G401 (cell line): ENCODE results near the gene LARP1. TPM values are rescaled to one million over a fixed set of nuclear protein-coding genes. Genes with fewer than 3 reads are reported as not detected.

Experiments
- DNase-seq: peaks from one replicate; pipeline ENCODE4 v3.0.0-alpha.2; 2015; ENCODE audit warnings: low spot score
- in situ Hi-C: cut with HindIII; loops from 2 replicates; pipeline ENCODE4 v1.10.0; 2016; ENCODE audit warnings: low sequenced_read_pairs, mixed read lengths
- total RNA-seq: library from RNA; depleted of rRNA; stranded (reverse); fragments of >200 nt; shearing (Covaris generic); gene quantifications from 2 replicates; pipeline ENCODE4 v1.2.3, GENCODE V29; 2014

The LARP1 gene
- total RNA-seq, 1 experiment from 2014 or later: 25.3 TPM

- no peak for DNase-seq
- in situ Hi-C loops: no loop called here
Observed at GRCh38 chr5:154840435-154841272, 85.5 kb downstream of the LARP1 start.

GRCh38 chr5:154841273-154841661, 86.1 kb downstream of the LARP1 start:
- no peak for DNase-seq
- in situ Hi-C loops: no loop called here

GRCh38 chr5:154842689-154843530, 87.7 kb downstream of the LARP1 start:
- no peak for DNase-seq
- in situ Hi-C loops: no loop called here

- in situ Hi-C loops: no loop called here
- DNase-seq: no peak
Observed at GRCh38 chr5:154844809-154845208, 89.6 kb downstream of the LARP1 start.

GRCh38 chr5:154849264-154849785, 94.1 kb downstream of the LARP1 start:
- in situ Hi-C loops: no loop called here
- no peak for DNase-seq

- in situ Hi-C loops: no loop called here
- DNase-seq: no peak
Observed at GRCh38 chr5:154849791-154850201, 94.6 kb downstream of the LARP1 start.

GRCh38 chr5:154850255-154851062, 95.3 kb downstream of the LARP1 start, which contains the start of gene FAXDC2:
Gene FAXDC2, minus strand, starts transcription at chr5:154850603. Its CDS starts 12,425 bp downstream, at chr5:154838178.
- DNase-seq: peak; percentile 47
- in situ Hi-C loops: no loop called here

- DNase-seq: no peak
- in situ Hi-C loops: no loop called here
Observed at GRCh38 chr5:154851351-154851750, 96.2 kb downstream of the LARP1 start.

GRCh38 chr5:154857530-154858296, 102.5 kb downstream of the LARP1 start:
- in situ Hi-C loops: no loop called here
- peak; percentile 96 for DNase-seq

GRCh38 chr5:154858297-154858971, 103.3 kb downstream of the LARP1 start, which contains the start of gene CNOT8:
Gene CNOT8, plus strand, starts transcription at chr5:154858627. Its CDS starts 4,652 bp downstream, at chr5:154863279.
- in situ Hi-C loops: no loop called here
- peak; percentile 98 for DNase-seq

- in situ Hi-C loops: no loop called here
- DNase-seq: no peak
Observed at GRCh38 chr5:154858972-154859871, 104.0 kb downstream of the LARP1 start.

- in situ Hi-C loops: no loop called here
- DNase-seq: no peak
Observed at GRCh38 chr5:154860123-154860522, 104.9 kb downstream of the LARP1 start.

GRCh38 chr5:154860765-154861164, 105.6 kb downstream of the LARP1 start:
- in situ Hi-C loops: no loop called here
- no peak for DNase-seq

- in situ Hi-C loops: no loop called here
- no peak for DNase-seq
Observed at GRCh38 chr5:154861946-154862345, 106.8 kb downstream of the LARP1 start.

GRCh38 chr5:154862766-154863165, 107.6 kb downstream of the LARP1 start:
- DNase-seq: no peak
- in situ Hi-C loops: no loop called here

- in situ Hi-C loops: no loop called here
- no peak for DNase-seq
Observed at GRCh38 chr5:154863291-154864080, 108.3 kb downstream of the LARP1 start.
